Smooth muscle cell (in vitro differentiated cells): ENCODE data around the gene MAPKBP1. TPM values are rescaled to one million over a fixed set of nuclear protein-coding genes. Genes with fewer than 3 reads are reported as not detected.

Experiments
- DNase-seq: peaks from one replicate; lab custom pipeline; 2025; ENCODE audit not compliant: unreplicated experiment; lab: John Stamatoyannopoulos, UW
- H2AFZ ChIP-seq: fragments of 200-600 bp; sonication (generic); 2 replicates; pipeline ENCODE4 v1.6.0; 2016; ENCODE audit warnings: antibody characterized with exemption, low read depth, mild to moderate bottlenecking
- H3F3A ChIP-seq: fragments of 200-600 bp; sonication (generic); 2 replicates; pipeline ENCODE4 v1.6.0; 2017; ENCODE audit warnings: antibody characterized with exemption, low read depth
- H3K27ac ChIP-seq: fragments of 200-600 bp; sonication (generic); 2 replicates; pipeline ENCODE4 v1.5.1; 2016; ENCODE audit warnings: low read depth, mild to moderate bottlenecking
- H3K27me3 ChIP-seq: fragments of 200-600 bp; sonication (generic); 2 replicates; pipeline ENCODE4 v1.6.1; 2016; ENCODE audit warnings: low read depth, mild to moderate bottlenecking
- H3K36me3 ChIP-seq: fragments of 200-600 bp; sonication (generic); 2 replicates; pipeline ENCODE4 v1.5.1; 2016; ENCODE audit warnings: low read depth
- H3K4me1 ChIP-seq: fragments of 200-600 bp; sonication (generic); 2 replicates; pipeline ENCODE4 v1.5.1; 2016; ENCODE audit warnings: low read depth
- H3K4me2 ChIP-seq: fragments of 200-600 bp; sonication (generic); 2 replicates; pipeline ENCODE4 v1.6.0; 2016; ENCODE audit warnings: mild to moderate bottlenecking
- H3K4me3 ChIP-seq: fragments of 200-600 bp; sonication (generic); 2 replicates; pipeline ENCODE4 v1.5.1; 2016; ENCODE audit warnings: mild to moderate bottlenecking
- H3K79me2 ChIP-seq: fragments of 200-600 bp; sonication (generic); 2 replicates; pipeline ENCODE4 v1.6.0; 2016; ENCODE audit warnings: low read depth, mild to moderate bottlenecking
- H3K9ac ChIP-seq: fragments of 200-600 bp; sonication (generic); 2 replicates; pipeline ENCODE4 v1.6.0; 2016; ENCODE audit warnings: low read depth
- H3K9me3 ChIP-seq: fragments of 200-600 bp; sonication (generic); replicated peaks from 2 replicates; pipeline ENCODE4 v1.5.1; 2016; ENCODE audit warnings: low read depth
- H4K20me1 ChIP-seq: fragments of 200-600 bp; sonication (generic); 2 replicates; pipeline ENCODE4 v1.6.0; 2016; ENCODE audit warnings: low read depth
- CTCF ChIP-seq: fragments of 200-600 bp; sonication (generic); IDR thresholded peaks from 2 replicates; pipeline ENCODE4 v1.5.1; 2017; ENCODE audit warnings: borderline replicate concordance, mild to moderate bottlenecking, antibody characterized with exemption; ENCODE audit not compliant: insufficient read depth, poor library complexity, severe bottlenecking
- WGBS: methylation state at CpG from one replicate; pipeline ENCODE4 v1.1.7; 2016; ENCODE audit warnings: low lambda C conversion rate; 5-methylcytosine and 5-hydroxymethylcytosine counted together
- polyA plus RNA-seq: library from polyadenylated mRNA; unstranded; fragments of >200 nt; fragmentation: Nextera tagmentation; extraction: Ambion mirVana; gene quantifications from 2 replicates; pipeline ENCODE4 v1.2.1, GENCODE V29; 2016
- total RNA-seq: library from RNA; depleted of rRNA; stranded (reverse); fragments of >200 nt; gene quantifications from 2 replicates; pipeline ENCODE4 v1.2.3, GENCODE V29; 2014

Gene MAPKBP1
- total and polyA plus RNA-seq, 2 experiments from 2014 or later = 6.6 to 10.7 TPM

- WGBS = 93% methylated on average over 13 of the region's 13 CpGs
- H3F3A ChIP-seq = no peaks in the 10 kb centered on the region
- TF ChIP-seq CTCF = no peak
- no peak overlapping the region for H3K9ac ChIP-seq
- no peaks in the 10 kb centered on the region for H3K79me2 ChIP-seq
- H2AFZ ChIP-seq = no peak overlapping the region
- peaks cover 5% of the 10 kb centered on the region for H3K4me1 ChIP-seq
- H3K4me2 ChIP-seq = no peak overlapping the region
- no peak for DNase-seq
- no peaks in the 10 kb centered on the region for H3K36me3 ChIP-seq
- no peaks in the 10 kb centered on the region for H3K9me3 ChIP-seq
- H3K27ac ChIP-seq = no peak overlapping the region
- no peaks in the 10 kb centered on the region for H3K27me3 ChIP-seq
- H3K4me3 ChIP-seq = no peak overlapping the region
- H4K20me1 ChIP-seq = no peaks in the 10 kb centered on the region
These were observed 51.6 kb downstream of the MAPKBP1 start for GRCh38 chr15:41825572-41826535.

GRCh38 chr15:41827290-41827879, 53.1 kb downstream of the MAPKBP1 start:
- peak overlapping the region; percentile 30 for H2AFZ ChIP-seq

GRCh38 chr15:41827880-41828806, 53.9 kb downstream of the MAPKBP1 start, which contains the start of gene JMJD7:
TSS of gene JMJD7 (plus strand) at chr15:41828092. CDS start at chr15:41828125, 33 bp downstream.
- Histone ChIP-seq H3K36me3 (no peaks in the 10 kb centered on the region), H3K9me3 (no peaks in the 10 kb centered on the region), H3K4me1 (peaks cover 5% of the 10 kb centered on the region), H3K79me2 (no peaks in the 10 kb centered on the region), H3K27ac (peak within 1 kb of the TSS; percentile 81), H4K20me1 (no peaks in the 10 kb centered on the region), H2AFZ (peak within 1 kb of the TSS; percentile 61), H3K4me2 (peak within 1 kb of the TSS; percentile 93), H3K27me3 (no peaks in the 10 kb centered on the region), H3K9ac (peak within 1 kb of the TSS; percentile 88), H3K4me3 (peak within 1 kb of the TSS; percentile 77), H3F3A (no peaks in the 10 kb centered on the region)
- TF ChIP-seq CTCF = no peak
- DNase-seq = peak; percentile 96
- 1% methylated on average over 33 of the region's 66 CpGs for WGBS

More at GRCh38 chr15:41827290-41827879, 53.1 kb downstream of the MAPKBP1 start:
- Histone ChIP-seq H3K4me2 (peak overlapping the region; percentile 93), H3F3A (no peaks in the 10 kb centered on the region), H3K36me3 (no peaks in the 10 kb centered on the region), H3K79me2 (no peaks in the 10 kb centered on the region), H3K27ac (no peak overlapping the region), H3K9ac (no peak overlapping the region), H3K9me3 (no peaks in the 10 kb centered on the region), H4K20me1 (no peaks in the 10 kb centered on the region), H3K27me3 (no peaks in the 10 kb centered on the region), H3K4me3 (peak overlapping the region; percentile 77), H3K4me1 (peaks cover 5% of the 10 kb centered on the region)
- no peak for DNase-seq
- 5% methylated on average over 36 of the region's 37 CpGs for WGBS
- no peak for TF ChIP-seq CTCF
